Upper lobe of right lung (tissue), 1 donor: ENCODE measurements around the gene DIPK1B. TPM values are rescaled to one million over a fixed set of nuclear protein-coding genes. Genes with fewer than 3 reads are reported as not detected.

Source experiments
- ATAC-seq: fragments of 200-7000 bp; cut with Tn5 transposase; one replicate; pipeline ENCODE4 v1.9.1; 2020; ENCODE audit warnings: mild to moderate bottlenecking, moderate library complexity
- DNase-seq: peaks from one replicate; pipeline ENCODE4 v3.0.0-alpha.2; 2020
- H3K27ac ChIP-seq: fragments of 200-600 bp; one replicate; pipeline ENCODE4 v1.8.0; 2022
- H3K27me3 ChIP-seq: fragments of 200-600 bp; one replicate; pipeline ENCODE4 v1.8.0; 2022; ENCODE audit warnings: mild to moderate bottlenecking
- H3K36me3 ChIP-seq: fragments of 200-600 bp; one replicate; pipeline ENCODE4 v1.8.0; 2022
- H3K4me1 ChIP-seq: fragments of 200-600 bp; one replicate; pipeline ENCODE4 v1.8.0; 2022
- H3K4me3 ChIP-seq: fragments of 200-600 bp; one replicate; pipeline ENCODE4 v1.8.0; 2022; ENCODE audit warnings: mild to moderate bottlenecking
- H3K9me3 ChIP-seq: fragments of 200-600 bp; one replicate; pipeline ENCODE4 v1.8.0; 2022
- CTCF ChIP-seq: fragments of 200-600 bp; IDR thresholded peaks from one replicate; pipeline ENCODE4 v1.8.0; 2022; ENCODE audit warnings: antibody characterized with exemption
- intact Hi-C: fragments of 100-400 bp; cut with DNase I; formaldehyde crosslinking; loops from one replicate; pipeline ENCODE4 v1.11.0; 2022
- total RNA-seq: library from RNA; stranded (reverse); fragmentation: NEBNext Ultra II Directional; extraction: Animal tissue kit (Norgen Biotek cat#: 25700); gene quantifications from one replicate; pipeline ENCODE4 v1.2.1, GENCODE V29; 2021
- donor health status: DM: no; HTN: yes; CAD: no; lungs with severe emphysema.

DIPK1B gene
- total RNA-seq, 1 donor from 2014 or later: 17.7 TPM

- Histone ChIP-seq H3K27ac (peak overlapping the region; percentile 42), H3K4me3 (no peak overlapping the region), H3K36me3 (no peaks in the 10 kb centered on the region), H3K4me1 (peaks cover 33% of the 10 kb centered on the region), H3K27me3 (no peaks in the 10 kb centered on the region), H3K9me3 (no peaks in the 10 kb centered on the region)
- TF ChIP-seq CTCF: no peak
- DNase-seq (peak; percentile 69), ATAC-seq (no peak)
- intact Hi-C loops: no loop called here
These were observed 15.1 kb upstream of the DIPK1B start for GRCh38 chr9:136697146-136697820.

GRCh38 chr9:136697821-136698526, 14.4 kb upstream of the DIPK1B start:
- DNase-seq (peak; percentile 81), ATAC-seq (peak; percentile 8)
- no peak overlapping the region for H3K4me3 ChIP-seq
- no peaks in the 10 kb centered on the region for H3K27me3 ChIP-seq
- H3K36me3 ChIP-seq: no peaks in the 10 kb centered on the region
- intact Hi-C loops: no loop called here
- H3K9me3 ChIP-seq: no peaks in the 10 kb centered on the region
- TF ChIP-seq CTCF: no peak
- H3K27ac ChIP-seq: peak overlapping the region; percentile 42
- peaks cover 33% of the 10 kb centered on the region for H3K4me1 ChIP-seq

- DNase-seq (no peak), ATAC-seq (no peak)
- no peak for TF ChIP-seq CTCF
- intact Hi-C loops: no loop called here
- Histone ChIP-seq H3K4me3 (no peak overlapping the region), H3K9me3 (no peaks in the 10 kb centered on the region), H3K36me3 (no peaks in the 10 kb centered on the region), H3K27ac (no peak overlapping the region), H3K27me3 (no peaks in the 10 kb centered on the region), H3K4me1 (peaks cover 26% of the 10 kb centered on the region)
These were observed 13.6 kb upstream of the DIPK1B start for GRCh38 chr9:136698635-136699246.

GRCh38 chr9:136700304-136700703, 12.1 kb upstream of the DIPK1B start:
- Histone ChIP-seq H3K4me1 (peaks cover 14% of the 10 kb centered on the region), H3K27me3 (no peaks in the 10 kb centered on the region), H3K27ac (no peak overlapping the region), H3K36me3 (no peaks in the 10 kb centered on the region), H3K9me3 (no peaks in the 10 kb centered on the region), H3K4me3 (no peak overlapping the region)
- intact Hi-C loops: no loop called here
- no peak for TF ChIP-seq CTCF
- DNase-seq (no peak), ATAC-seq (no peak)

GRCh38 chr9:136700959-136701667, 11.3 kb upstream of the DIPK1B start:
- TF ChIP-seq CTCF: no peak
- H3K27me3 ChIP-seq: no peaks in the 10 kb centered on the region
- no peak overlapping the region for H3K27ac ChIP-seq
- no peaks in the 10 kb centered on the region for H3K9me3 ChIP-seq
- H3K4me1 ChIP-seq: peaks cover 14% of the 10 kb centered on the region
- peak overlapping the region; percentile 19 for H3K4me3 ChIP-seq
- peak; percentile 44 for ATAC-seq
- peak; percentile 64 for DNase-seq
- intact Hi-C loops: no loop called here
- H3K36me3 ChIP-seq: no peaks in the 10 kb centered on the region
